Liver (tissue), 3 donors: Measurements from ENCODE around the gene LAMC1.

Experiments
- FOXA2 ChIP-seq: IDR thresholded peaks from 2 replicates; pipeline ENCODE4 v1.6.1; 2016; ENCODE audit warnings: antibody characterized with exemption
- GABPA ChIP-seq, 2 donors: IDR thresholded peaks in 1 of 2; conservative IDR thresholded peaks in 1 of 2; 2 replicates each; pipeline ENCODE4 v1.6.1; 2016; ENCODE audit warnings: antibody characterized with exemption in 2 of 2, mild to moderate bottlenecking in 1 of 2, moderate library complexity in 1 of 2
- JUND ChIP-seq, 2 donors: IDR thresholded peaks; 2 replicates each; pipeline ENCODE4 v1.6.1; 2016; ENCODE audit warnings: antibody characterized with exemption in 2 of 2
- MAX ChIP-seq: IDR thresholded peaks from 2 replicates; pipeline ENCODE4 v1.6.1; 2016; ENCODE audit warnings: antibody characterized with exemption
- RXRA ChIP-seq, 2 donors: IDR thresholded peaks; 2 replicates each; pipeline ENCODE4 v1.6.1; 2017 to 2018; ENCODE audit warnings: antibody characterized with exemption in 2 of 2, mild to moderate bottlenecking in 1 of 2
- TAF1 ChIP-seq: conservative IDR thresholded peaks from 2 replicates; pipeline ENCODE4 v1.6.1; 2016; ENCODE audit warnings: antibody characterized with exemption, mild to moderate bottlenecking
- YY1 ChIP-seq: IDR thresholded peaks from 2 replicates; pipeline ENCODE4 v1.6.1; 2016; ENCODE audit warnings: antibody characterized with exemption, mild to moderate bottlenecking
- TF ChIP-seq, protein P1 (sequence below): fragments of 150-350 bp; IDR thresholded peaks from 2 replicates; pipeline ENCODE4 v1.5.1; 2017; ENCODE audit warnings: improper control_type of control experiment, low read depth, low read length; ENCODE audit not compliant: missing input control
- TF ChIP-seq, protein P2 (sequence below): IDR thresholded peaks from 2 replicates; pipeline ENCODE4 v1.6.1; 2016; ENCODE audit warnings: antibody characterized with exemption, mild to moderate bottlenecking
- donor health status: healthy.
- donor health status: healthy.

DNA sequence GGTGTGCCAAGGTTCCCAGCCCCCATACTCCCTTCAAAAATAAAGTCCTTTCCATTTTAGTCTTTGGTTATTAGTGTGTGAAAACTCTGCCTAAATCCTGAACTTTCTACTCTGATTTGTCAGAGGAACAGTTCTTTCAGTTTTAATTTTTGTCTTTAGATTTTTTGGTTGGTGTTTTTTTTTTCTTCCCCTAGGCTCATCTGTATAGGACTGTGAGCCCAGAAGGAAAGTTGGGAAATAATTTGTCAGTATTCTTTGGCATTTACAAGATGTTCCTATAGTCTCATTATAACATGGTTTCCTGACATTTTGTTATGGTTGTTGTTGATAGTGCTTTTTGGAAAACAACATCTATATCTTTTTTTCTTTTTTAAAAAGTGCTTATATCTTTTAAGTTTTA lies 38.0 kb downstream of the LAMC1 start:
- TF ChIP-seq, protein P1, sequence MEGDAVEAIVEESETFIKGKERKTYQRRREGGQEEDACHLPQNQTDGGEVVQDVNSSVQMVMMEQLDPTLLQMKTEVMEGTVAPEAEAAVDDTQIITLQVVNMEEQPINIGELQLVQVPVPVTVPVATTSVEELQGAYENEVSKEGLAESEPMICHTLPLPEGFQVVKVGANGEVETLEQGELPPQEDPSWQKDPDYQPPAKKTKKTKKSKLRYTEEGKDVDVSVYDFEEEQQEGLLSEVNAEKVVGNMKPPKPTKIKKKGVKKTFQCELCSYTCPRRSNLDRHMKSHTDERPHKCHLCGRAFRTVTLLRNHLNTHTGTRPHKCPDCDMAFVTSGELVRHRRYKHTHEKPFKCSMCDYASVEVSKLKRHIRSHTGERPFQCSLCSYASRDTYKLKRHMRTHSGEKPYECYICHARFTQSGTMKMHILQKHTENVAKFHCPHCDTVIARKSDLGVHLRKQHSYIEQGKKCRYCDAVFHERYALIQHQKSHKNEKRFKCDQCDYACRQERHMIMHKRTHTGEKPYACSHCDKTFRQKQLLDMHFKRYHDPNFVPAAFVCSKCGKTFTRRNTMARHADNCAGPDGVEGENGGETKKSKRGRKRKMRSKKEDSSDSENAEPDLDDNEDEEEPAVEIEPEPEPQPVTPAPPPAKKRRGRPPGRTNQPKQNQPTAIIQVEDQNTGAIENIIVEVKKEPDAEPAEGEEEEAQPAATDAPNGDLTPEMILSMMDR = no peak
- TF ChIP-seq RXRA (IDR thresholded peaks at IDR 0.05) (no peak), FOXA2 (no peak), TAF1 (no peak), GABPA (IDR thresholded peaks at IDR 0.05 in 1 of 2, conservative IDR thresholded peaks at IDR 0.05 in 1 of 2) (no peak), YY1 (no peak), JUND (IDR thresholded peaks at IDR 0.05) (no peak), MAX (no peak)
- TF ChIP-seq, protein P2, sequence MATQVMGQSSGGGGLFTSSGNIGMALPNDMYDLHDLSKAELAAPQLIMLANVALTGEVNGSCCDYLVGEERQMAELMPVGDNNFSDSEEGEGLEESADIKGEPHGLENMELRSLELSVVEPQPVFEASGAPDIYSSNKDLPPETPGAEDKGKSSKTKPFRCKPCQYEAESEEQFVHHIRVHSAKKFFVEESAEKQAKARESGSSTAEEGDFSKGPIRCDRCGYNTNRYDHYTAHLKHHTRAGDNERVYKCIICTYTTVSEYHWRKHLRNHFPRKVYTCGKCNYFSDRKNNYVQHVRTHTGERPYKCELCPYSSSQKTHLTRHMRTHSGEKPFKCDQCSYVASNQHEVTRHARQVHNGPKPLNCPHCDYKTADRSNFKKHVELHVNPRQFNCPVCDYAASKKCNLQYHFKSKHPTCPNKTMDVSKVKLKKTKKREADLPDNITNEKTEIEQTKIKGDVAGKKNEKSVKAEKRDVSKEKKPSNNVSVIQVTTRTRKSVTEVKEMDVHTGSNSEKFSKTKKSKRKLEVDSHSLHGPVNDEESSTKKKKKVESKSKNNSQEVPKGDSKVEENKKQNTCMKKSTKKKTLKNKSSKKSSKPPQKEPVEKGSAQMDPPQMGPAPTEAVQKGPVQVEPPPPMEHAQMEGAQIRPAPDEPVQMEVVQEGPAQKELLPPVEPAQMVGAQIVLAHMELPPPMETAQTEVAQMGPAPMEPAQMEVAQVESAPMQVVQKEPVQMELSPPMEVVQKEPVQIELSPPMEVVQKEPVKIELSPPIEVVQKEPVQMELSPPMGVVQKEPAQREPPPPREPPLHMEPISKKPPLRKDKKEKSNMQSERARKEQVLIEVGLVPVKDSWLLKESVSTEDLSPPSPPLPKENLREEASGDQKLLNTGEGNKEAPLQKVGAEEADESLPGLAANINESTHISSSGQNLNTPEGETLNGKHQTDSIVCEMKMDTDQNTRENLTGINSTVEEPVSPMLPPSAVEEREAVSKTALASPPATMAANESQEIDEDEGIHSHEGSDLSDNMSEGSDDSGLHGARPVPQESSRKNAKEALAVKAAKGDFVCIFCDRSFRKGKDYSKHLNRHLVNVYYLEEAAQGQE = no peak
